Vagina (tissue), 2 donors: ENCODE measurements around the gene PAX8.

ENCODE experiments used
- CTCF ChIP-seq, 3 experiments: fragments of 450-650 bp in 2 of 3; fragments of 200-600 bp in 1 of 3; sonication (generic) in 1 of 3; IDR thresholded peaks; one replicate each; pipeline ENCODE4 v1.5.1; 2017 to 2019; ENCODE audit warnings: antibody characterized with exemption in 3 of 3, mild to moderate bottlenecking in 2 of 3, moderate library complexity in 2 of 3
- POLR2A ChIP-seq, 2 donors: fragments of 450-650 bp; IDR thresholded peaks; one replicate each; pipeline ENCODE4 v1.6.1; 2017; ENCODE audit warnings: antibody characterized with exemption in 2 of 2, mild to moderate bottlenecking in 2 of 2, moderate library complexity in 2 of 2
- POLR2AphosphoS5 ChIP-seq, 2 donors: sonication (generic); formaldehyde crosslinking; IDR thresholded peaks; one replicate each; pipeline ENCODE4 v1.9.0; 2017; ENCODE audit warnings: antibody characterized with exemption in 2 of 2, mild to moderate bottlenecking in 2 of 2, low read depth in 1 of 2; ENCODE audit not compliant: insufficient read depth in 1 of 2

- no peak for TF ChIP-seq POLR2AphosphoS5 (IDR thresholded peaks at IDR 0.05; ENCODE audit: insufficient read depth in 1 of 2, low read depth in 1 of 2)
- TF ChIP-seq CTCF (IDR thresholded peaks at IDR 0.05), result no peak
- TF ChIP-seq POLR2A (IDR thresholded peaks at IDR 0.05), result no peak
These were observed 26.0 kb upstream of the PAX8 start for GRCh38 chr2:113304702-113305101.
